ENCODE data around the gene BMPER.

Gene BMPER

GRCh38 chr7:34066411-34066810 lies 161.1 kb downstream of the BMPER start:
- DNase-seq = no peak

DNA sequence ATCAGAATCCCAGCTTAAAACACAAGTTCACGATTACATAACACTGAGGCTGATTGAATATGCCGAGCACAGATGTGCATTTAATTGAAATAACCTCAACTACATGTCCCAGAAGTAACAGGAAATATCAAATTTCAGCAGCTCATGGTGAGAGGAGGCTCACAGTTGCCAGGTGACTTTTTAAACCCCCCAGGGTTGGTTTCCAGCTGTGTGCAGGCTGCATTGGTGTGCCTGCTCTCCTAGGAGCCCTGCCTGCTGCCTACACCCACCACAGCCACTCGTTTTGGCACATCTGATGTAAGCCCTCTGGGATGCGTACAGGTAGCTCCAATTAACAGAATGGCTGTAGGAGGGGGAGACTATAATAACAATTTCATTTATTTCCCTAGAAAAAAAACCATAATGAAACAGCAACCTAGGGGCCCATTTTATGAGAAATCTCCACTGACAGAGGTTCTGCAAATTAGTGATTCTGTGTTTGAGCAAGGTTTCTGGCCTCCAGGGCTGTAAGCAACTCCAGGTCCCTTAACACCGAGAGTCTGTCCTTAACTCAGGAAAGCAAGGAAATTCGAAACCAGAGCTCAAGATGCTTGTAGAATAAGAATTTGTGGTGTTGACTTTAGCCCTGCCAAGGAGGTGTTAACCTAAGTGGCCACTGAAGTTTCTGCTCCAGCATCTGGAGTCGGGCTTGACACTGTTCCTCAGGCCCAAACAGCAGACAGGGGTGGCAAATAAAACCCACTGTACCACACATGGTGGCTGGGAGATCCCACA lies 161.9 kb downstream of the BMPER start:
- DNase-seq = peak; percentile 63

- no peak for DNase-seq
Measured at GRCh38 chr7:34069676-34070075, 164.3 kb downstream of the BMPER start.

DNA sequence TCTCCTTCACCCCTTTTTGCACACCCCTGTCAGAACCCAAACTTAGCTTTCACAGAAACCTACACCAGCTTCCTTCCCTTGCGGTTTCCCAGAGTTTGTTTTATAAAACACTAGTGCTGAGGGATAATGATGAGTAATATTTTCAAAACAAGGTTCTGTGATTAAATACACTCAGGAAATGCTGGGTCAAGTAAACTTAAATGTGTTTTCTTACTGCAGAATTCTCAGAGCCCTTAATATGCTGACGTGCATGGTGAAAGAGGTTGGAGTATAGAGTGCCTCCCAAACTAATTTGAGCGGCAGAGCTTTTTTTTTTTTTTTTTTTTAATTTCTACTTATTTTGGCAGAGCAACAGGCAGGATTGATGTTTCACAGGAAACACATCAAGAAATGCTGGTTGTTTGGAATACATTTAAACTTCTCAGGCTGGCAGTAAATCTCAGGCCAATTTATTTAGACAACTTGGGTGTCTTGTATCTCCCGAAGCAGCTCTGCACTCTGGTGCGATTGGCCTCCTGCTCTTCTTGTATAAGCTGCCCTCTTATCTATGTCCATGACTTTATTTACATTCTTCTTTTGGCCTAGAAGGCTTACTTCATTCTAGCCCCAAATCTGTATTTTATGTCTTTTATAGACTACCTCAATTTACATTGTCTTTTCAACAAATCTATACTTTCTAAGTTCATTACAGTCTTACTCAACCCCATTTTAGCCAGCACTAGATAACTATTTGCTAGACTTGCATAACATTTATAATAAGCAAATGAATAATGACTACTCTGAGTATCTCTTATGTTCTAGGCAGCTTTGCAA lies 165.4 kb downstream of the BMPER start:
- no peak for DNase-seq

DNA sequence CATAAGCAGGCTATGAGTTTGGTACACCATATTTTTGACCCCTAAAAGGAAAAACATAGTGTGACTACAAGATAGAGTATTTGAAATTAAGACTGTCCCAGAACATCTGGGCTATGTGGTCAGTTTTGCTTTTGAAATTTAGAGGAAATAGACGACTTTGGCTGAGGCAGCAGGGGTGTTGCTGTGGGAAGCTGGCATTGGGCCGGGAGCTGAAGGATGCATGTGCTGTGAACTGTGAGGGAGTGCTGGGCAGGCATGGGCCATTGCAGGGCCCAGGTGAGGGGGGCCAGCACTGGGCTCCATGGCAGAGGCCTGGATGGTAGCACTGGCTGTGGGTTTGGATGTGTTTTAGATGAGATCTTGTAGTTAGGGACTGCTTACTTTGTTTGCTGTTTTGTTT lies 168.3 kb downstream of the BMPER start:
- DNase-seq = peak; percentile 44

DNA sequence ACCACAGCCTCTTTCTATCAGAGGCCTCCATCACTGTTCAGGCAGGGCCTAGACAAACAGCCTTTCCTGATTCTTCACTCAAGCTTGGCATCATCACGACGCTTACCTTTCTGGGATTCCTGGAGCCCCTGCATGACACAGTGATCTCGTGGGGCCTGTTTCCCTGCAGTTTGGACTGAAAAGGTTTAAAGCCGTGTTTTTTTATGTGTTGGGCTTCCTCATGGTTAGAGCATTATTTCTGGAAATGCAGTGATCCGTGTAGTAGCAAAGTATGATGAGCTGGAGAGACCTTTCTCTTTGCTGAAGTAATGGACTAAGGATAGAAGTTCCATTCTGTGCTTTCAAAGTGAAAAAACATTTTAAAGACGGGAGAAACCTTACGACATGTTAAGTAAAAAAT lies 169.1 kb downstream of the BMPER start:
- no peak for DNase-seq

DNA sequence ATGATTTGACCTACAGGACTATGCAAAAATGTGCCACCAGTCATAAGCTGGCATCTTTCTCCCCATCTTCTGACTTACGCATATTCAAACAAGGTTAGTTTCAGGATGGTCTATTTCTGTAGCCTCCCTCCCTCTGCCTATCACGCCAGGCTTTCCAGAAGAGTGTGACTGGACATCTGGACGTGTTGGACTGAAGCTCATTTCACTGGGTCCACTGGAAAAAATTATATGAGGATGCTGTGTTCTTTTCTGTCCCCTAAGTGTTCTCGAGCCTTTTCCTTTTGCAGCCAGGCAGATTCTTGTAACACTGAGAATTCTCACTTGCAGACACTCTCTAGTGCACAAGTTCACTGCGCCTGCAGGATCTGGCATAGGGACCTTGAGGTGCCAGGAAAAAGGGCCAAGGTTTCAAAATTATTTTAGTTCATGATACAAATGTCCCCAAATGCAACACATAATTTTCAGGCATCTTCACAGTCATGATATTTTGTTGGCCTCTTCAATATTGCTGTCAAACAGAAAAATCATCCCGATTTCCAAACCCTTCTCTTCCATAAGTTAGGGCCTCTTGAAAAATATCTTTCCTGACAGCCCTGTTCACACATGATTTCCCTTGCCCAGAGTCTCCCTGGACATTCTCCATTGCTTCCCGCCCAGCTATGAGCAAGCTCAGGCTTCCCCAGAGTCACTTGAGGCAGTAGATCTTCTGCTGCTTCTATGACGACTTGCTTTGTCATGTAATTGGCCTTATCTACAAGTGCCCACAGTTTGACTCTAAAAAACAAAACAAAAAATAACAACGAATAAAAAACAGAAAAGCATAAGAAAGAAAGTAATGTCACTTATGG lies 170.4 kb downstream of the BMPER start:
- no peak for DNase-seq

DNA sequence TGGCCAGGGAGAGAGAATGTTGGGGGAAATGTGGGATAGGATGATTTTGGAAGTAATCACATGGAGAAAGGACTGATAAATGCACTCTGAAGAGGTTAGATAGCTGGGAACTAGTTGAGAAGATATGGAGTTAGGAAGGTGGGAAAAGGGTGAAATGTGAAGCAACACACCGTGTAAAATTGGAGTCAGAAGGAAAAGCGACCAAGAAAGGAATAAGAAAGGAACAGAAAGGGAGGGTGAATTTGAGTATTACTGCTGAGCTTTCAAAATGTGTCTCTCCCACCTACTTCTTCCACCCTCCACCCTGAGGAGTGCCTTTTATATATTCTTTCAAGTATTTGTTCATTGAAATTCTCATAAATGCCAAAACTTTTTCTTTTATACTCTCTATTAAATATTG lies 171.8 kb downstream of the BMPER start:
- DNase-seq = no peak

DNA sequence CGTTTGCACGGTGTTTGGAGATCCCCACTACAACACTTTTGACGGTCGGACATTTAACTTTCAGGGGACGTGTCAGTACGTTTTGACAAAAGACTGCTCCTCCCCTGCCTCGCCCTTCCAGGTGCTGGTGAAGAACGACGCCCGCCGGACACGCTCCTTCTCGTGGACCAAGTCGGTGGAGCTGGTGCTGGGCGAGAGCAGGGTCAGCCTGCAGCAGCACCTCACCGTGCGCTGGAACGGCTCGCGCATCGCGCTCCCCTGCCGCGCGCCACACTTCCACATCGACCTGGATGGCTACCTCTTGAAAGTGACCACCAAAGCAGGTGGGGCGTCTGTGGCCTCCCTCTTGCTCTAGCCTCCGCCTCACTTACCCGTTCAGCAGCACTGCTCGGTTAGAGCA lies 173.5 kb downstream of the BMPER start:
- DNase-seq = no peak

DNA sequence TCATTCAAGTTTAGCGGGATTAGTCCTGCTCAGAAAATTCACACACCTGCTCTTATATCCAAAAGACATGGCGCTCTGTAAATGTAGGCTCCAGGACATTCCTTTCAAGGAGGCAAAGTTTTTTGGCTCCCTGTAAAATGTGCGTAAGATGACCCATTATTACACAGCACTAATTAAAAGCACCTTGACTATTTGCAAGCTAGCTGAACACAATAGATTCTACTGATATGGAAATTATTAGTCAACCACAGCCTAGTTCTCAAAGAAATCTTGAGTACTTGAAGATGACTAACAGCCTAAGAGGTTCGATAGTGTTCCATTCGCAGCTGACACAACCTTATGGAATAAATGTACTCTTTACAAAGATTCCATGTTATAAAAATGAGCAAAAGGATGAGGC lies 175.2 kb downstream of the BMPER start:
- DNase-seq = no peak

DNA sequence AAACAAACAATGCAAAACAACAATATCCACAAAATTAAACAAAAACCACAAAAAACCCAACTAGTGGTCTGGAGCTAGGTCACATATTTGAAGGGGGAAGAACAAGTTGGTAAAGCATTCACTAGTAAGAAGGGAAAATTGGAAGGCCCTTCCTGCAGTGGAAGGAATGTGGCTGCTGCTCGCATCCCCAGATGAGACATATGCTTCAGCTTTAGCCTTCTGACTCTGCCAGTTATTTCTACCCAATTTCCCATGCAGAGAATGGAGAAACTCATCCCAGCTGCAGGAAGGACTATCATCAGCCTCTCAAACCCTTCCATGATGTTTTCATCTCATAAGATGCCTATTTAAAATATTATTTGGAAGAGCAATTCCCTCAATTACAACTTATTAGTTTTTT lies 176.6 kb downstream of the BMPER start:
- no peak for DNase-seq

- no peak for DNase-seq
Measured at GRCh38 chr7:34083440-34083839, 178.1 kb downstream of the BMPER start.

DNA sequence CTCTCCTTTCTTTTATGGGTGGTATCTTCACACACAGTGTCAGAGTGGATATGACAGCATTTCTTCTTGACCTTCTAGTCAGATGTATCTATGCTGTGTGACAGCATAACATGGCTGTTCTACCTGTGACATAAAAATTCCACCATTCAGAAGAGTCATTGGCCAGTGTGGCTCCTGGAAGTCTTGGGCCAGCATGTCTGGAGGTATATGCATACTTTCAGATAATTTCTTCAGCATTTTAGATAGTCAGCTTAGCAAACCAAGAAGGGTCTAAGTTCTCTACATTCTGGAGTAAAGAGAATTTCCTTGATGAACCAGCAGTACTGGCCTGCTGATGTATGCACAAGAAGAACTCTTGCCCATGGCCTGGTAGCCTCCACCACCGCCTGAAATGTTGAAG lies 179.3 kb downstream of the BMPER start:
- DNase-seq = no peak

DNA sequence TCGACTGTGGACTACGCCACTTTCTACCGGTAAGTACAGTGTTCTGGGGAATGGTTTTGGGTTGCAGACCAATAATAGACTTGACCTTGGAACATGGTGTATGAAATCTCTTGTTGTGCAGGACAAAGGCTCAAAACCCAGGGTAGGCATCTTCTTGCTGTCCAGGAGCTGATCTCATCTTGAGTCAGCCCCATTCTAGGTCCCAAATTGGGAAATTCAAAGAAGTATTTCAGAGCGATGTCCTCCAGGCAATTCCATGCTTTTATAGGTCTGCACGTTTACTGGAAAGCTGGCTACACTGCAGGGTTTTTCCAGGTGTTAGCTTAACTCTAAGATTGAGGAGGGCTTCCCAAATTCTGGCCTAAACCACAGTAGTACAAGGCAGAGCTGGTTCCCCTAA lies 180.7 kb downstream of the BMPER start:
- no peak for DNase-seq

- DNase-seq = no peak
Measured at GRCh38 chr7:34086981-34087380, 181.6 kb downstream of the BMPER start.

- DNase-seq = no peak
Measured at GRCh38 chr7:34087892-34088891, 182.9 kb downstream of the BMPER start.

DNA sequence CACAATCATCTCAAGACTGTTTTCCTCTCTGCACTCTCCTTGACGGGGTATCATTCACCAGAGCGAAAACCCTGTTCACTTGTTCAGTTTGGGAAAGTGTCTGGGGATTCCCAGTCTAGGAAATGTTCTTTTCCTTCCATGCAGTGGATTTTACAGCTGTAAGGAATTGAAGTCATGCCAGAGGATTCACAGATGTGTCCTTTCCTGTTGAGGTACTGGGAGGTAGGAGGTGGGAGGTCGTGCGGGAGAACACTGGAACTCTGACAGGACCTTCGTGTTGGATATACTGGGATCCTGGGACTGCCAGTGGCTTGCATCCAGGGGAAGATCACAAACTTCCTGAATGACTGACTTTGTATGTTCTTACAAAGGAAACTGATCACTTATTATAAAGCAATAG lies 185.5 kb downstream of the BMPER start:
- DNase-seq = peak; percentile 67

DNA sequence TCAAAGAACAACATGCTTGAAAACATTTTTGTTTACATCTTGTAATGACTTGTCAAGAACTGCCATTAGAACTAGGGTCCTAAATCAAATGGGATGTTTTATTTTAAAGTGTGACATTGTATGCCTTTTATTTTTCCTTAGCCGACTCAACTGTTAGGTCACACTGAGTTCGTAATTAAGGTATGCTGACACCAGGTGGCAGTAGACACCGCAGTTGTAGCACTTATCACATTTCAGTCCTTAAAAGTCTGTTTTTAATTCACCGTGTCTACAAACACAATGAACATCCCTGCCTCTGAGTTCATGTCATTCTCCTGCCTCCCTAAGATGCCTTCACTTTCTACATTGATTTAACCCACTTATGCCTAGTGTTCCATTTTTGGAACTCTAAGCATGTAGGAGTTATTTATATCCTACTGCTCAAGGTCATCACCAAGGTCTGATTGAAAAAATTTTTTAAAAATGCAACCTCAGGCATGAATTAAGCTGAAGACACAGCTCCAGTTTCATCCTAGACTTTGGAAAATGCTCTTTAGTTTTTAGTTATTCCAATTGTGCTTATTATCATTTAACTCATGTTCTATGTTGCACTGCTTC lies 186.1 kb downstream of the BMPER start:
- DNase-seq = no peak

DNA sequence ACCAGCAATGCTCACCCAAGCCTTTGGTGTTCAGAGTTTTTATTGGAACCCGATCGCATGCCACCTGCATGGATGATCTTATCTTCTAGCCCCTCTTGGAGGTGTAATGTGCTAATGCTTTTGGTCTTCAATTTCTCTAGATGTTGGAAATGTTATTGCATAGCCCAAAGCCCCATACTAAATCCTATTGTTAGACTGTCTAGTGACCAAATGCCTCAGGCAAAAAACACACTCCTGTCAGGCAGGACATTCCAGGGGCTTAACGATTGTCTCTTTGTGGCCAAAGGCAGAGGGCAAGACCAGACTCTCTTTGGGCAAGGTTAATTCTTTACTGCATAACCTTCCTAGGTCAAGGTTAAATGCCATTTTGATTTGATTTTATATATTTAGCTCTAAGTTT lies 187.9 kb downstream of the BMPER start:
- DNase-seq = no peak

GRCh38 chr7:34096198-34096651 lies 190.9 kb downstream of the BMPER start:
- DNase-seq = peak; percentile 43

GRCh38 chr7:34096777-34097176 lies 191.4 kb downstream of the BMPER start:
- no peak for DNase-seq

- DNase-seq = no peak
Measured at GRCh38 chr7:34100661-34101060, 195.3 kb downstream of the BMPER start.
